GM18505 (cell line): ENCODE results near the gene POU3F1.

ENCODE experiments used
- ATAC-seq: cut with Tn5 transposase; IDR thresholded peaks from one replicate; pipeline ENCODE4 v1.9.1; 2021; ENCODE audit not compliant: unreplicated experiment
- POLR2A ChIP-seq: IDR thresholded peaks from 4 replicates; pipeline ENCODE4 v1.6.1; 2011; ENCODE audit warnings: borderline replicate concordance; ENCODE audit not compliant: insufficient read depth, insufficient read length; ENCODE audit errors: extremely low read depth

The POU3F1 gene

GRCh38 chr1:37994886-37995566 is 51.6 kb downstream of the POU3F1 start:
- TF ChIP-seq POLR2A = no peak
- no peak for ATAC-seq
